Heart left ventricle (tissue), 13 donors: ENCODE results near the gene NAT10.

Source experiments
- CTCF ChIP-seq, 12 donors: fragments of 200-600 bp; sonication (generic) in 4 of 12; IDR thresholded peaks; one replicate each; pipeline versions ENCODE4 v1.5.0 to v1.8.0; 2018 to 2022; ENCODE audit warnings: antibody characterized with exemption in 12 of 12, mild to moderate bottlenecking in 5 of 12
- POLR2A ChIP-seq, 2 donors: fragments of 450-650 bp; IDR thresholded peaks; one replicate each; pipeline ENCODE4 v1.6.1; 2017; ENCODE audit warnings: antibody characterized with exemption in 2 of 2, mild to moderate bottlenecking in 2 of 2, moderate library complexity in 2 of 2
- donor health status: ischemic (EF 13 %, LVEDD 7.1; RV severe dilation, severe dysfunction).
- donor health status: DM: no; HTN: yes; CAD: no.
- donor health status: DM: no; HTN: no; CAD: no.
- donor health status: ischemic (EF 25% LVEDD 6.9; RV normal size, moderate dysfunction).
- donor health status: ischemic (EF 25% LVEDD 5.7; RV mildly dilated, moderate dysfunction).
- donor health status: ischemic (EF 35%, LVEDD 5.7; RV mildly dilated, moderate dysfunction).
- donor health status: nonischemic (EF 11% LVEDD 7.7; RV severe dilation, severe dysfunction).
- donor health status: DM: yes; HTN: yes; CAD: no.
- donor health status: PGD.
- donor health status: ischemic (EF 29% LVEDD 5.4; RV normal size, mild dysfunction).
- donor health status: nonischemic (EF 23%, LVEDD 6.1; RV moderate dilation, normal function).

GRCh38 chr11:34178209-34178821, 72.9 kb downstream of the NAT10 start:
- TF ChIP-seq CTCF (IDR thresholded peaks at IDR 0.05): no peak
- no peak for TF ChIP-seq POLR2A (IDR thresholded peaks at IDR 0.05)
